GM18502 (cell line): Measurements from ENCODE around the gene TMEM151A.
A peak's percentile ranks its signal among the peaks of the same experiment; 100 is the strongest.

Experiments used
- ATAC-seq: cut with Tn5 transposase; IDR thresholded peaks from one replicate; pipeline ENCODE4 v1.9.1; 2021; ENCODE audit warnings: mild to moderate bottlenecking; ENCODE audit not compliant: unreplicated experiment, poor library complexity

The TMEM151A gene

GRCh38 chr11:66282468-66283455, 8.9 kb upstream of the TMEM151A start:
- peak; percentile 74 for ATAC-seq

- ATAC-seq: no peak
Measured at GRCh38 chr11:66283461-66284105, 8.1 kb upstream of the TMEM151A start.

- no peak for ATAC-seq
Measured at GRCh38 chr11:66284526-66285078, 7.1 kb upstream of the TMEM151A start.

GRCh38 chr11:66285250-66285947, 6.3 kb upstream of the TMEM151A start:
- no peak for ATAC-seq

DNA sequence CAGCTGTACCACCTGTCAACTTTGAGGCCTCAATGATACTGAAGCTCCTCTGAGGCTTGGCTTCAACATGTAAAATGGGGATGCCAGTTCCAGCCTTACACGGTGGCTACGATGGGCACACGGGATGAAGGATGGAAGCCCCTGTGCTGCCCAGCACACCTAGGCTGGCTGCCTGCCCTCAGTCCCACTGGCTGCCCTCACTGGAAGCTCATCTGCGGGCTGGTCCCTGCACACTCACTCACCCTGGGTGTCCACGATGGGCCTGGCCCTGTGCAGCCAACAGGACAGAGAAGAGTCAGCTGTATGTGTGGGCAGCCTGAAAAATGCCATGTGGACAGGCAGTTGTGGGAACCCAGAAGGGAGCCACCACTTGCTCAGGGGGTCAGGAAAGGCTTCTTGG, 5.0 kb upstream of the TMEM151A start:
- ATAC-seq: no peak

GRCh38 chr11:66287211-66287888, 4.3 kb upstream of the TMEM151A start:
- ATAC-seq: no peak

GRCh38 chr11:66287889-66288670, 3.6 kb upstream of the TMEM151A start:
- no peak for ATAC-seq

DNA sequence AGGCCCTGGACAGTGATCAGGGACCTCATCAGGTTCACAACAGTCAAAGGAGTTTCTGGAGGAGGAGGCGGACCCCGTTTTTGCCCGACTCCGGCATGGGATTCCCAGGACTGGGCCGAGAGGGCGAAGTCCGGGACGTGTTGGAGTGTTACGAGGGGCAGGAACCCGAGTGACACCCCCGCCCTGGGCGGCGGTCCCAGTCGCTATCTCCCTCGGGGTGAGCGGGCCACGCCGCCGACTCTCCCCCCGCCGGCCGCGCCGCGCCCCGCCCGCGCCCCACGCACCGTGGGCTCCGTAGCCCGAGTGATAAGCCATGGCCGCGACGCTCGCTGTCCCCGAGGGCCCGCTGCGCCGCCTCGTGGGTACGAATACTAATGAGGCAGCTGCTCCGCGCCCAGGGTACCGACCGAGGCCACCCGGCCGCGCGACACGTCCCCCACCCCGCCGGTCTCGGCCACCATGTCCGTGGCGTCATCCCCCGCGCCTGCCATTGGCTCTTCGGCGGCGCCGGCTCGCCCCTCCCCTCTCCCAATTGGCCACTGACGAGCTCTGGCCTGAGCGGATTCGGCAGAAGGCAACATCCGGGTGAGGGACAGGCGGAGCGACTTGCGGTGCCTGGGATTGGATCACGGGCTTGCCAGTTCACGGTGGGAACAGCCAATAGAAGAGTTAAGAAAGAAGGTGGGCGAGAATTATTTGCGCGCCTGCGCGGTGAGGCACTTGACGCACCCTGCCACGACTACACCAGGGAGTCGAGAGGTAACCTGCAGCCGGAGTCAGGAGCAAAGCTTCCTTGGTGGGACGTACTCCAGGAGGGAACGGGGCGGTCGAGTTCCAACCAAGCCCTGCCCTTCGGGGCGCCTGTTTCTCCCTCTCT, 2.8 kb upstream of the TMEM151A start, which contains the start of gene YIF1A:
Gene YIF1A, minus strand, starts transcription at position 473 of the 877 bp plus-strand sequence. Its CDS starts 158 bp downstream, at position 315.
- ATAC-seq: peak; percentile 87

DNA sequence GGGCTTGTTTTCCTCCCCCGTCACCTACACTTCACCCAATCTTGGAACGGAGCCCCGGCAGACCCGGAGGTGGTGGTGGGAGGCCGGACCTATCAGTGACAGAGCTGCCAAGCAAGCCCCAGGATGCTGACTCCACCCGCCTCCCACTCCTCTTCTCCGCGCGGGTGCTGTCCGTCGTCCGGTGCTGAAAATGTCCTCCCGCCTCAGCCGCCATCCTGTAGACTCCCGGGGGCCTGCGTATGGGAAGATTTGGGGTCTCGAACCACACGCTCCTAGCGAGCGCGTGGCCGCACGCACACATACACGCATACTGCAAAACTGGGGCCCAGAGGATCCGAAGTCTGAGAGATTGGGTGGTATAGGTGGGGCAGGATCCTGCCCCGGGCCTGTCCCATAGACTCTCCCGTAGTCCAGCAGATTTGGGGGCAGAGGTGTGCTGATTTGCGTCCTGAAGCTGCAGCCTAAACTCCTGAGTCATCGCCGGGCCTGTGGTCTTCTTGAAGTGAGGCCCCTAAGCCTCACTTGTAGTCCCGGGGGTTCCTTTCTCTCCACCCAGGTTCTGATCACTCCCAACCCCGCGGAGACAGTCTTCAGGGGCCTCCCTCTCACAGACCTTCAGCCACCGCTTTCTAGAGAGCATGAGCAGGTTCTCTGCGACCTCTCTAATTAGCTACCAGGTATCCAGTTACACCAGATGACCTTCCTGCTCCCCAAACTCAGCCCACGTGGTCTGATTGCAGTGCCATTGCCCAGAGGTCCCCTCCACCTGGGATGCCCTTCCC, 2.0 kb upstream of the TMEM151A start:
- peak; percentile 36 for ATAC-seq

DNA sequence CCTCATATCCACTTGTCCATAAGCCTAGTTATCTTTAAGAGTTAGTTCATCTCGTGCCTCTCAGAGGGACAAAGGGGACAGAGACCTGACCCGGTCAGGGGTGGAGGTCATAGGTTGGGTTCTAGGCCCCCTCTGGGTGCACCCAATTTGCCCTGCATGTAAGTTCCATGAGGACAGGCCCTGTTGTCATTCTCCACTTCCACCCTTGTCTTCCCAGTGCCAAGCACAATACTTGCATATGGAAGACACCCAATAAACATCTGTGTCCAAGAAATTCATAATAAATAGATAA, 1.4 kb upstream of the TMEM151A start:
- ATAC-seq: no peak

- ATAC-seq: no peak
Measured at GRCh38 chr11:66291303-66291705, 390 bp upstream of the TMEM151A start.

GRCh38 chr11:66292543-66293332, 1.0 kb downstream of the TMEM151A start:
- ATAC-seq: no peak

DNA sequence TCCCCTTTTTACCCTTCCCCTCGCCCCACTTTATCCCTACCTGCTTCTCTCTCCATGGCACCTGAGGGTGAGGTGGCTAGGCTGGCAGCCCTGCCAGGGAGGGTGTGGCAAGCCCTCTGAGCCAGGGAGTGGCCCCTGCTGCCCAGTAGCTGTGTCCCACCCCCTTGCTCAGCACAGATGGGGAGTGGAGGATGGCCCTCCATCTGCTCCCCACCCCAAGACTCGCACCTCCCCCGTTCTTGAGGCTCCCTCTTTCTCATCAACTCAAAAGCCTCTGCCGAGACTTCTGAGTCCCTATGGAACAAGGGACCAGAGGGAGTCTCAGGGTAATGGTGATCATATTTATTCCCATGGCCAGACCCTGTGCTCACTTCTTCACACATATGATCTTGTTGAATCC, 1.7 kb downstream of the TMEM151A start:
- no peak for ATAC-seq

GRCh38 chr11:66293777-66294625, 2.3 kb downstream of the TMEM151A start:
- no peak for ATAC-seq

DNA sequence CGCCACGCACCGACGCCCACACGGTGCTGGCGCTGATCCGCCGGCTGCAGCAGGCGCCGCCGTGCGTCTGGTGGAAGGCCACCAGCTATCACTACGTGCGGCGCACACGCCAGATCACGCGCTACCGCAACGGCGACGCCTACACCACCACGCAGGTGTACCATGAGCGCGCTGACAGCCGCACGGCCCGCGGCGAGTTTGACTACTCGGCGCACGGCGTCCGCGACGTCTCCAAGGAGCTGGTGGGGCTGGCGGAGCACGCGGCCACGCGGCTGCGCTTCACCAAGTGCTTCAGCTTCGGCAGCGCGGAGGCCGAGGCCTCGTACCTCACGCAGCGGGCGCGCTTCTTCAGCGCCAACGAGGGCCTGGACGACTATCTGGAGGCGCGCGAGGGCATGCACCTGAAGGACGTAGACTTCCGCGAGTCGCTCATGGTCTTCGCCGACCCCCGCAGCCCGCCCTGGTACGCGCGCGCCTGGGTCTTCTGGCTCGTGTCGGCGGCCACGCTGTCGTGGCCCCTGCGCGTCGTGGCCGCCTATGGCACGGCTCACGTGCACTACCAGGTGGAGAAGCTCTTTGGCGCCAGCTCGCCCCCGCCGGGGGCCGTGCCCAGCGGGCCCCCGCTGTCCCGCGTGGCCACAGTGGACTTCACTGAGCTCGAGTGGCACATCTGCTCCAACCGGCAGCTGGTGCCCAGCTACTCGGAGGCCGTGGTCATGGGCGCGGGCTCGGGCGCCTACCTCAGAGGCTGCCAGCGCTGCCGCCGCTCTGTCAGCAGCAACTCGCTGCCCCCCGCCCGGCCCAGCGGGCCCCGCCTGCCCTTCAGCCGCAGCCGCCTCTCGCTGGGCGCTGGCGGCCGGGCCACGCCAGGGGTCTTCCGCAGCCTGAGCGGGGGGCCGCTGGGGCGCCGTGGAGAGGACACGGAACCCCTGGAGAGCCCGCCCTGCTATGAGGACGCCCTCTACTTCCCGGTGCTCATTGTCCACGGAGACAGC, 3.2 kb downstream of the TMEM151A start:
- no peak for ATAC-seq
